Astrocyte (in vitro differentiated cells and primary cell): ENCODE measurements around the gene AP4E1. TPM values are rescaled to one million over a fixed set of nuclear protein-coding genes. Genes with fewer than 3 reads are reported as not detected.
"Not testable (repeated sequence)": the region's sequence is repeated elsewhere in the genome, so short reads cannot be mapped to it uniquely, and the experiment has no call there.

Source experiments
- DNase-seq: peaks from one replicate; pipeline ENCODE4 v3.0.0-alpha.2; 2010; ENCODE audit warnings: low read depth
- FAIRE-seq: peaks from 2 replicates; lab custom pipeline; 2011; peaks lifted over from hg19 to GRCh38; lab: Jason Lieb, UNC
- H2AFZ ChIP-seq: 2 replicates; pipeline ENCODE4 v1.6.0; 2012; ENCODE audit warnings: low read depth, low read length, inconsistent platforms
- H3K27ac ChIP-seq: 2 replicates; pipeline ENCODE4 v1.5.1; 2011; ENCODE audit warnings: low read depth, low read length, inconsistent platforms
- H3K27me3 ChIP-seq: 2 replicates; pipeline ENCODE4 v1.6.0; 2011; ENCODE audit warnings: low read length, inconsistent platforms; ENCODE audit not compliant: insufficient read depth
- H3K36me3 ChIP-seq: 2 replicates; pipeline ENCODE4 v1.5.1; 2011; ENCODE audit warnings: low read length, inconsistent platforms; ENCODE audit not compliant: insufficient read depth
- H3K4me1 ChIP-seq: 2 replicates; pipeline ENCODE4 v1.5.1; 2011; ENCODE audit warnings: low read length, inconsistent platforms; ENCODE audit not compliant: insufficient read depth
- H3K4me2 ChIP-seq: 2 replicates; pipeline ENCODE4 v1.6.0; 2012; ENCODE audit warnings: low read length, inconsistent platforms
- H3K4me3 ChIP-seq: 2 replicates; pipeline ENCODE4 v1.5.1; 2011; ENCODE audit warnings: low read depth, mild to moderate bottlenecking, low read length, inconsistent platforms; ENCODE audit not compliant: insufficient read depth
- H3K79me2 ChIP-seq: 2 replicates; pipeline ENCODE4 v1.6.0; 2012; ENCODE audit warnings: mild to moderate bottlenecking, low read length, inconsistent platforms; ENCODE audit not compliant: insufficient read depth
- H3K9ac ChIP-seq: 2 replicates; pipeline ENCODE4 v1.6.0; 2012; ENCODE audit warnings: mild to moderate bottlenecking, low read length, inconsistent platforms
- H3K9me3 ChIP-seq: 2 replicates; pipeline ENCODE4 v1.5.1; 2012; ENCODE audit warnings: low read depth, mild to moderate bottlenecking, low read length, inconsistent platforms; ENCODE audit not compliant: insufficient read depth
- H4K20me1 ChIP-seq: 2 replicates; pipeline ENCODE4 v1.6.0; 2012; ENCODE audit warnings: low read length, inconsistent platforms; ENCODE audit not compliant: insufficient read depth
- H3K27ac Mint-ChIP-seq: one replicate; pipeline ENCODE4 v1.8.0; 2021; ENCODE audit warnings: mild to moderate bottlenecking, mixed read lengths; ENCODE audit not compliant: unreplicated experiment
- H3K27me3 Mint-ChIP-seq: one replicate; pipeline ENCODE4 v1.8.0; 2021; ENCODE audit warnings: low read depth, mixed read lengths; ENCODE audit not compliant: unreplicated experiment
- H3K36me3 Mint-ChIP-seq: one replicate; pipeline ENCODE4 v1.8.0; 2021; ENCODE audit warnings: low read depth, mixed read lengths; ENCODE audit not compliant: unreplicated experiment
- H3K4me1 Mint-ChIP-seq: one replicate; pipeline ENCODE4 v1.8.0; 2021; ENCODE audit warnings: low read depth, mixed read lengths; ENCODE audit not compliant: unreplicated experiment
- H3K4me3 Mint-ChIP-seq: one replicate; pipeline ENCODE4 v1.8.0; 2021; ENCODE audit warnings: mild to moderate bottlenecking, moderate library complexity, mixed read lengths; ENCODE audit not compliant: unreplicated experiment
- H3K9me3 Mint-ChIP-seq: one replicate; pipeline ENCODE4 v1.8.0; 2021; ENCODE audit warnings: mild to moderate bottlenecking, mixed read lengths; ENCODE audit not compliant: unreplicated experiment
- EZH2 ChIP-seq: IDR thresholded peaks from 2 replicates; pipeline ENCODE4 v1.6.1; 2012; ENCODE audit warnings: mild to moderate bottlenecking, low read length, inconsistent platforms; ENCODE audit not compliant: insufficient read depth
- total RNA-seq: library from RNA; stranded (reverse); gene quantifications from 2 replicates; pipeline ENCODE4 v1.2.1, GENCODE V29; 2021
- TF ChIP-seq, protein P1 (sequence below): IDR thresholded peaks from 2 replicates; pipeline ENCODE4 v1.5.1; 2011; ENCODE audit warnings: low read depth, mild to moderate bottlenecking, inconsistent platforms, low read length, moderate library complexity; ENCODE audit not compliant: insufficient read depth

Gene AP4E1
- total RNA-seq, 1 donor from 2014 or later: 16.4 TPM

DNA sequence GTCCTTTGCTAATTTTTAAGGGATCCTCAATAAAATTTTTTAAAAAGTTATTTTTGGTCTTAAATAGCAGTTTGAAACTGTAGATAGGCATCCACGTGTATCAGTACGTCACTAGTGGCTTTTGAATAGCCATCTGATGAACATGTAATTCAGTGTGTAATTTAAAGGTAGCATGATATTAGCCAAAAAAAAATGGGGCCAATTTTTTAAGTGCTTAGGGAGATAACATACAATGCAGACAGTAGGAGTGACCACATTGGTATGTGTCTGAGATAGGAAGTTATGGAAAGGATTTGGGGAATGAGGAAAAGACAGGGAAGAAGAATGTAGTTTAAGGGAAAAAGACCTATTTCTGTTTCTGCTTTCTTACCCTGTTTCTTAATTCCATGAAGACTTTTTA lies 2.5 kb downstream of the AP4E1 start:
- Histone ChIP-seq H4K20me1 (no peaks in the 10 kb centered on the region), H3K36me3 (peaks cover 13% of the 10 kb centered on the region), H3K4me3 (no peak overlapping the region), H3K9ac (no peak overlapping the region), H3K27me3 (no peaks in the 10 kb centered on the region), H3K9me3 (no peaks in the 10 kb centered on the region), H3K4me1 (peaks cover 22% of the 10 kb centered on the region), H3K79me2 (peaks cover 13% of the 10 kb centered on the region), H3K27ac (peak overlapping the region; percentile 77), H2AFZ (no peak overlapping the region), H3K4me2 (peak overlapping the region; percentile 89)
- Mint-ChIP-seq H3K27ac (peak overlapping the region; percentile 95), H3K9me3 (no peaks in the 10 kb centered on the region), H3K36me3 (peaks cover 6% of the 10 kb centered on the region), H3K4me1 (peaks cover 18% of the 10 kb centered on the region), H3K4me3 (peak overlapping the region; percentile 42), H3K27me3 (no peaks in the 10 kb centered on the region)
- DNase-seq: peak; percentile 81
- no peak for TF ChIP-seq EZH2
- TF ChIP-seq, protein P1, sequence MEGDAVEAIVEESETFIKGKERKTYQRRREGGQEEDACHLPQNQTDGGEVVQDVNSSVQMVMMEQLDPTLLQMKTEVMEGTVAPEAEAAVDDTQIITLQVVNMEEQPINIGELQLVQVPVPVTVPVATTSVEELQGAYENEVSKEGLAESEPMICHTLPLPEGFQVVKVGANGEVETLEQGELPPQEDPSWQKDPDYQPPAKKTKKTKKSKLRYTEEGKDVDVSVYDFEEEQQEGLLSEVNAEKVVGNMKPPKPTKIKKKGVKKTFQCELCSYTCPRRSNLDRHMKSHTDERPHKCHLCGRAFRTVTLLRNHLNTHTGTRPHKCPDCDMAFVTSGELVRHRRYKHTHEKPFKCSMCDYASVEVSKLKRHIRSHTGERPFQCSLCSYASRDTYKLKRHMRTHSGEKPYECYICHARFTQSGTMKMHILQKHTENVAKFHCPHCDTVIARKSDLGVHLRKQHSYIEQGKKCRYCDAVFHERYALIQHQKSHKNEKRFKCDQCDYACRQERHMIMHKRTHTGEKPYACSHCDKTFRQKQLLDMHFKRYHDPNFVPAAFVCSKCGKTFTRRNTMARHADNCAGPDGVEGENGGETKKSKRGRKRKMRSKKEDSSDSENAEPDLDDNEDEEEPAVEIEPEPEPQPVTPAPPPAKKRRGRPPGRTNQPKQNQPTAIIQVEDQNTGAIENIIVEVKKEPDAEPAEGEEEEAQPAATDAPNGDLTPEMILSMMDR: no peak
- no peak for FAIRE-seq

DNA sequence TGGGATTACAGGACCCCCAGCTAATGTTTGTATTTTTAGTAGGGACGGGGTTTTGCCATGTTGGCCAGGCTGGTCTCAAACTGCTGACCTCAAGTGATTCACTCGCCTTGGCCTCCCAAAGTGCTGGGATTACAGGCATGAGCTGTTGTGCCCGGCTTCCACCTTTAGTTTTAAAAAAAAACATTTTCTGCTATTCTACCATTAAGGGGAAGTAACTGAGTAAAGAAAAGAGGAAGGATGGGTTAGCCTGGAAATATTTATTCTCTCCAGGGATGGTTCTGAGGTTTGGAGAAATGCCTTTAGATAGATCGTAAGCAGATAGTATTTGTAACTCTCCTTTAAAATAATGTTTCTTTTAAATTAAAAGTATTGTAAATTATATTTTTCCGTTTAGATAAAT lies 3.1 kb downstream of the AP4E1 start:
- H3K36me3 Mint-ChIP-seq: peaks cover 6% of the 10 kb centered on the region
- H3K27me3 Mint-ChIP-seq: no peaks in the 10 kb centered on the region

DNA sequence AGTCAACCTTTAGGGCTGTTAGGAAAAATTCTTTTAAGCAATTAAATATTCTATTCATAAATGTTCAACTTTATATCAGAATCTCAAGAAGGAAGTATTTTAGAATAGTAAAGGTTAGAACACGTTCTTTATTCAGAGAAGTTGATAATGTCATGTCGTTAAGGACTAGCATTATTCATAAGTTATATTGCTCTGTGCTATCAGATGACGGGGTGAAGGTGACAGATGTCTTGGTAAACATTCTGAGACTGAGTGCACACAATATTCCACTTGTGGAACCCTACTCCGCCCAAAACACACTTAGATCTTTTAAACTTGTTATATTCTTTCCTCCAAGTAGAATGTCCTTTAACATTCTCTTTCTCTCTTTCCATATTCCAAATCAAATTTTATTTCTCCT lies 7.9 kb downstream of the AP4E1 start:
- Mint-ChIP-seq H3K27ac (no peak overlapping the region), H3K4me1 (peaks cover 5% of the 10 kb centered on the region), H3K4me3 (no peak overlapping the region), H3K36me3 (peaks cover 6% of the 10 kb centered on the region), H3K9me3 (no peaks in the 10 kb centered on the region), H3K27me3 (no peaks in the 10 kb centered on the region)
- peaks cover 18% of the 10 kb centered on the region for H3K36me3 ChIP-seq
- H3K9me3 ChIP-seq: no peaks in the 10 kb centered on the region
- DNase-seq (no peak), FAIRE-seq (no peak)
- no peak overlapping the region for H3K4me3 ChIP-seq
- no peak for TF ChIP-seq EZH2
- TF ChIP-seq, protein P1: no peak
- no peaks in the 10 kb centered on the region for H4K20me1 ChIP-seq
- H2AFZ ChIP-seq: no peak overlapping the region
- no peaks in the 10 kb centered on the region for H3K27me3 ChIP-seq
- H3K9ac ChIP-seq: no peak overlapping the region
- H3K4me2 ChIP-seq: no peak overlapping the region
- peaks cover 2% of the 10 kb centered on the region for H3K79me2 ChIP-seq
- H3K27ac ChIP-seq: no peak overlapping the region
- peaks cover under 1% of the 10 kb centered on the region for H3K4me1 ChIP-seq

More for the DNA sequence above, 3.1 kb downstream of the AP4E1 start:
- Histone ChIP-seq H3K4me2 (peak overlapping the region; percentile 89), H2AFZ (no peak overlapping the region), H3K27me3 (no peaks in the 10 kb centered on the region), H3K36me3 (peaks cover 16% of the 10 kb centered on the region), H4K20me1 (no peaks in the 10 kb centered on the region), H3K79me2 (peaks cover 13% of the 10 kb centered on the region), H3K9me3 (no peaks in the 10 kb centered on the region), H3K27ac (peak overlapping the region; percentile 77), H3K4me3 (no peak overlapping the region), H3K9ac (no peak overlapping the region), H3K4me1 (peaks cover 22% of the 10 kb centered on the region)
- no peak for TF ChIP-seq EZH2
- TF ChIP-seq, protein P1: no peak
- FAIRE-seq (no peak), DNase-seq (no peak)
- Mint-ChIP-seq H3K27ac (peak overlapping the region; percentile 95), H3K9me3 (no peaks in the 10 kb centered on the region), H3K4me1 (peaks cover 18% of the 10 kb centered on the region), H3K4me3 (no peak overlapping the region)

DNA sequence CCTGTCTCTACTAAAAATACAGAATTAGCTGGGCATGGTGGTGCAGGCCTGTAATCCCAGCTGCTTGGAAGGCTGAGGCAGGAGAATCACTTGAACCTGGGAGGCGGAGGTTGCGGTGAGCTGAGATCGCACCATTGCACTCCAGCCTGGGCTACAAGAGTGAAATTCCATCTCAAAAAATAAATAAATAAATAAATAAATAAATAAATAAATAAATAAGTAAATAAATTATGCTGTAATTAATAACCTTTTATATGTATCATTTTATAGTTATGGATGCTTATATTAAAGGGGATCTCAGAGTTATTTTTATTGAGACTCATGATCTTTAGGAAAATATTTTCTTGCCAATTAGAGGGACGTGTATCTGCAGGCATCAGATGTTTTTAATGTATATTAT lies 10.9 kb downstream of the AP4E1 start:
- not testable (repeated sequence) for H3K36me3 ChIP-seq, H3K27ac ChIP-seq, H3K27ac Mint-ChIP-seq, H2AFZ ChIP-seq, H4K20me1 ChIP-seq, H3K79me2 ChIP-seq, H3K4me2 ChIP-seq, H3K4me1 ChIP-seq, H3K27me3 Mint-ChIP-seq, H3K36me3 Mint-ChIP-seq, DNase-seq, H3K9me3 ChIP-seq, H3K27me3 ChIP-seq, H3K9me3 Mint-ChIP-seq, H3K4me3 ChIP-seq, H3K9ac ChIP-seq, H3K4me3 Mint-ChIP-seq, H3K4me1 Mint-ChIP-seq, FAIRE-seq
